OCI-LY7 (cell line): Measurements from ENCODE around the gene PDXDC1.

Experiments
- EZH2phosphoT487 ChIP-seq: fragments of 200-600 bp; sonication (generic); IDR thresholded peaks from 2 replicates; pipeline ENCODE4 v1.6.1; 2018; ENCODE audit warnings: low read depth, borderline replicate concordance, mild to moderate bottlenecking, mixed run types, antibody characterized with exemption, low read length, moderate library complexity, mixed read lengths
- TF ChIP-seq, protein P1 (sequence below): fragments of 200-600 bp; sonication (generic); conservative IDR thresholded peaks from 2 replicates; pipeline ENCODE4 v1.5.1; 2014; ENCODE audit warnings: mild to moderate bottlenecking, antibody characterized with exemption, low read length, moderate library complexity, mixed read lengths

DNA sequence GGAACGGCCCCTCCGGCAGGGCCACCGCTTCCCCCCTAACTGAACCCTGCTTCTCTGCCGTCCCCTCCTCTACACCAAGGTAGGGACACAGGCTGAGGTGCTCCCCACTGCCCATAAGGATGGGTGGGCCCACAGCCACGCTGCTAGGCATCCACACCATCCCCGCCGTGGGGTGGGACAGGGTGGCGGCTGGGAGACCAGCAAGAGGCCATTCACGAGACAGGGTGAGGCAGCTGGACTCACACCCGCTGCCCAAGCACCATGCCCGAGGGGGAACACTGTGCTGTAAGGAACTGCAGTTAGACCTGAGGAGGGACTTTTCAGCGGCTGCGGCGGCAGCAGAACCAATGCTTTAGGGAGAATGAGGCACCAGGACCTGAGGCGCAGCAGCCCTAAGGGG lies 166.8 kb downstream of the PDXDC1 start:
- TF ChIP-seq, protein P1, sequence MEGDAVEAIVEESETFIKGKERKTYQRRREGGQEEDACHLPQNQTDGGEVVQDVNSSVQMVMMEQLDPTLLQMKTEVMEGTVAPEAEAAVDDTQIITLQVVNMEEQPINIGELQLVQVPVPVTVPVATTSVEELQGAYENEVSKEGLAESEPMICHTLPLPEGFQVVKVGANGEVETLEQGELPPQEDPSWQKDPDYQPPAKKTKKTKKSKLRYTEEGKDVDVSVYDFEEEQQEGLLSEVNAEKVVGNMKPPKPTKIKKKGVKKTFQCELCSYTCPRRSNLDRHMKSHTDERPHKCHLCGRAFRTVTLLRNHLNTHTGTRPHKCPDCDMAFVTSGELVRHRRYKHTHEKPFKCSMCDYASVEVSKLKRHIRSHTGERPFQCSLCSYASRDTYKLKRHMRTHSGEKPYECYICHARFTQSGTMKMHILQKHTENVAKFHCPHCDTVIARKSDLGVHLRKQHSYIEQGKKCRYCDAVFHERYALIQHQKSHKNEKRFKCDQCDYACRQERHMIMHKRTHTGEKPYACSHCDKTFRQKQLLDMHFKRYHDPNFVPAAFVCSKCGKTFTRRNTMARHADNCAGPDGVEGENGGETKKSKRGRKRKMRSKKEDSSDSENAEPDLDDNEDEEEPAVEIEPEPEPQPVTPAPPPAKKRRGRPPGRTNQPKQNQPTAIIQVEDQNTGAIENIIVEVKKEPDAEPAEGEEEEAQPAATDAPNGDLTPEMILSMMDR, result no peak
- TF ChIP-seq EZH2phosphoT487, result no peak
